A549 (cell line): ENCODE measurements around the gene EPHA1. TPM values are rescaled to one million over a fixed set of nuclear protein-coding genes. Genes with fewer than 3 reads are reported as not detected.

Source experiments
- ATAC-seq, 2 experiments: fragments of 200-7000 bp in 1 of 2; fragments of >200 bp in 1 of 2; cut with Nextera tagmentation in 1 of 2; cut with Tn5 transposase in 1 of 2; 3 replicates each; pipeline versions ENCODE4 v1.8.0 to v1.9.1; 2018 to 2020; ENCODE audit warnings: mild to moderate bottlenecking in 1 of 2, moderate library complexity in 1 of 2
- CTCF ChIA-PET: fragments of 300-600 bp; sonication (Branson Sonifier 250); formaldehyde crosslinking; extraction: SDS; loops from one replicate; lab custom pipeline; 2021; ENCODE audit warnings: antibody characterized with exemption, inconsistent platforms; lab: Yijun Ruan, JAX
- POLR2A ChIA-PET: fragments of 350-600 bp; formaldehyde crosslinking; extraction: SDS; loops from one replicate; lab custom pipeline; 2021; ENCODE audit warnings: antibody characterized with exemption, inconsistent platforms; lab: Yijun Ruan, JAX
- DNase-seq, 2 experiments: peaks; one replicate each; pipeline versions ENCODE4 v3.0.0 to v3.0.0-alpha.2; 2011 to 2016; ENCODE audit warnings: low read depth in 1 of 2, low spot score in 1 of 2
- FAIRE-seq: peaks from 2 replicates; lab custom pipeline; 2011; peaks lifted over from hg19 to GRCh38; lab: Jason Lieb, UNC
- H3K27ac ChIP-seq, 2 experiments: fragments of >200 bp; sonication (Bioruptor Twin); formaldehyde crosslinking; 3 replicates each; pipeline ENCODE4 v1.5.1; 2016 to 2017
- H3K4me1 ChIP-seq: fragments of >200 bp; sonication (Bioruptor Twin); formaldehyde crosslinking; 3 replicates; pipeline ENCODE4 v1.6.1; 2016
- H3K4me2 ChIP-seq: fragments of >200 bp; sonication (Bioruptor Twin); formaldehyde crosslinking; 3 replicates; pipeline ENCODE4 v1.6.1; 2016
- H3K4me3 ChIP-seq: fragments of >200 bp; sonication (Bioruptor Twin); formaldehyde crosslinking; 3 replicates; pipeline ENCODE4 v1.5.1; 2016
- H3K9me3 ChIP-seq: fragments of >200 bp; sonication (Bioruptor Twin); formaldehyde crosslinking; 3 replicates; pipeline ENCODE4 v1.6.1; 2016
- CBX2 ChIP-seq: fragments of 200-600 bp; sonication (generic); IDR thresholded peaks from 2 replicates; pipeline ENCODE4 v1.6.1; 2016; ENCODE audit warnings: low read depth, mild to moderate bottlenecking, borderline replicate concordance
- CHD2 ChIP-seq: fragments of 150-350 bp; IDR thresholded peaks from 2 replicates; pipeline ENCODE4 v1.6.1; 2014; ENCODE audit warnings: low read length; ENCODE audit not compliant: partially characterized antibody
- FOSL2 ChIP-seq, 2 experiments: fragments of 450-650 bp in 1 of 2; fragments of >200 bp in 1 of 2; sonication (Bioruptor Twin) in 1 of 2; formaldehyde crosslinking; IDR thresholded peaks; 2 replicates each; pipeline versions ENCODE4 v1.5.0 to v1.6.1; 2016 to 2020; ENCODE audit warnings: mild to moderate bottlenecking in 1 of 2, moderate library complexity in 1 of 2
- HMGXB4 ChIP-seq: fragments of 250-450 bp; sonication (Bioruptor Pico); IDR thresholded peaks from 2 replicates; pipeline ENCODE4 v1.5.0; 2021; ENCODE audit warnings: mild to moderate bottlenecking, moderate library complexity, borderline replicate concordance
- HOXB13 ChIP-seq: fragments of 250-450 bp; sonication (Bioruptor Pico); IDR thresholded peaks from 2 replicates; pipeline ENCODE4 v1.5.0; 2020; ENCODE audit warnings: low read depth, mild to moderate bottlenecking, moderate library complexity
- HOXB5 ChIP-seq: fragments of 250-450 bp; sonication (Bioruptor Pico); IDR thresholded peaks from 2 replicates; pipeline ENCODE4 v1.5.0; 2020; ENCODE audit warnings: mild to moderate bottlenecking, moderate library complexity
- JUN ChIP-seq, 2 experiments: fragments of >200 bp; sonication (Bioruptor Twin); formaldehyde crosslinking; IDR thresholded peaks; 2 replicates in 1 of 2; 3 replicates in 1 of 2; pipeline ENCODE4 v1.6.1; 2016 to 2017
- MAX ChIP-seq: IDR thresholded peaks from 2 replicates; pipeline ENCODE4 v1.6.1; 2012
- MYC ChIP-seq: IDR thresholded peaks from 2 replicates; pipeline ENCODE4 v1.6.1; 2012; ENCODE audit warnings: mild to moderate bottlenecking, inconsistent platforms, low read length, improper control_type of control experiment, borderline replicate concordance
- NFE2L2 ChIP-seq: fragments of 150-350 bp; conservative IDR thresholded peaks from 2 replicates; pipeline ENCODE4 v1.6.1; 2014; ENCODE audit warnings: low read length
- PHF8 ChIP-seq: fragments of 200-600 bp; sonication (generic); IDR thresholded peaks from 2 replicates; pipeline ENCODE4 v1.6.1; 2016; ENCODE audit warnings: low read depth, mild to moderate bottlenecking, antibody characterized with exemption, moderate library complexity, borderline replicate concordance
- RARB ChIP-seq: fragments of 250-450 bp; sonication (Bioruptor Pico); IDR thresholded peaks from 2 replicates; pipeline ENCODE4 v1.8.0; 2021; ENCODE audit warnings: mild to moderate bottlenecking, moderate library complexity
- RFX5 ChIP-seq: fragments of 450-650 bp; IDR thresholded peaks from 2 replicates; pipeline ENCODE4 v1.7.1; 2014; ENCODE audit warnings: antibody characterized with exemption, mild to moderate bottlenecking, moderate library complexity
- SMC3 ChIP-seq: fragments of >200 bp; sonication (Bioruptor Twin); formaldehyde crosslinking; IDR thresholded peaks from 3 replicates; pipeline ENCODE4 v1.6.1; 2018; ENCODE audit warnings: inconsistent platforms
- SREBF2 ChIP-seq: fragments of 450-650 bp; IDR thresholded peaks from 2 replicates; pipeline ENCODE4 v1.6.1; 2014; ENCODE audit warnings: mild to moderate bottlenecking, moderate library complexity
- TP53 ChIP-seq: fragments of 250-450 bp; sonication (Bioruptor Pico); IDR thresholded peaks from 2 replicates; pipeline ENCODE4 v1.5.0; 2021; ENCODE audit warnings: mild to moderate bottlenecking, moderate library complexity
- USF2 ChIP-seq: fragments of 450-650 bp; IDR thresholded peaks from 2 replicates; pipeline ENCODE4 v1.6.1; 2014; ENCODE audit warnings: antibody characterized with exemption
- ZC3H11A ChIP-seq: fragments of 450-650 bp; IDR thresholded peaks from 2 replicates; pipeline ENCODE4 v1.6.1; 2014; ENCODE audit warnings: antibody characterized with exemption, mild to moderate bottlenecking
- ZFP36 ChIP-seq: fragments of 450-650 bp; IDR thresholded peaks from 2 replicates; pipeline ENCODE4 v1.6.1; 2014; ENCODE audit warnings: borderline replicate concordance; ENCODE audit not compliant: partially characterized antibody
- WGBS: methylation state at CpG from one replicate; pipeline ENCODE4 v1.1.6; 2017; ENCODE audit errors: missing lambda C conversion rate; 5-methylcytosine and 5-hydroxymethylcytosine counted together
- polyA plus RNA-seq, 4 experiments: library from polyadenylated mRNA; depleted of rRNA in 3 of 4; stranded (reverse); fragments of >200 nt; fragmentation: RNase III in 1 of 4; extraction: RNeasy Plus Mini Kit Qiagen cat#74134 plus additional on column Dnase treatment in 1 of 4; gene quantifications; 2 replicates in 3 of 4; 3 replicates in 1 of 4; pipeline ENCODE4 v1.2.3, GENCODE V29; 2011 to 2017
- TF ChIP-seq, protein P1 (sequence below): IDR thresholded peaks from 2 replicates; pipeline ENCODE4 v1.6.1; 2012; ENCODE audit warnings: low read depth, borderline replicate concordance

EPHA1 gene
- polyA plus RNA-seq, 2 of the 4 experiments (the other 2 are of a cell fraction): not detected

DNA sequence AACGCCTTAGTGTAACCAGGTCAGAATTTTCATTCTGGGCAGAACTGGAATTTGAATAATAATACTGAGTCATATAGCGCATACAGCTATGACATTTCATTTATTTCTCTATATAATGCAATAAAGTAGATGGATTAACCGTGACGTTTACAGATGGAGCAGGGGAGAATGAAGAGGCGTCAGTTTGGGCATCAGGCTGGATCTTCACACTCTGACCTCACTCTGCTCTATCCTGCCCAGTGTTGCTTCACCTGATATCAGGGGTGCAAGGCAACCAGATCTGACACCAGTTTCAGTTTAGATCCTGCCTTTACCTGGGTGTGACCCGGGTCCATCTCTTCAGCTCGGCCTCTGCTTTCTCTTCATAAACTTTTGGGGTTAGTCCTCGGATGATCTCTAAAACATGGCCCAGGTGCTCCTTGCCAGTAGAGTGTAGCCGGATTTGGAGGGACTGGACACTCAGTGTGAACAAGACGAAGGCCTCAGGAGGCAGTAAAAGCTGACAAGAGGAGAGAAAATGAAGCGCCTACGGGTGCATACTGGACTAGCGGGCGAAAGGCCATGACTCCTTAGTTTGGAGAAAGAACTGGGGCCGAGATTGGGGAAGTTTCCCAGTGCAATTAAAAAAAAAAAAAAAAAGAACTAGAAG is 28.9 kb downstream of the EPHA1 start:
- 0 out of 2 replicates have a peak, but pooled peaks have one; percentile 34 for TF ChIP-seq MAX
- no peak for TF ChIP-seq TP53 (CRISPR knock-in tag)
- TF ChIP-seq, protein P1, sequence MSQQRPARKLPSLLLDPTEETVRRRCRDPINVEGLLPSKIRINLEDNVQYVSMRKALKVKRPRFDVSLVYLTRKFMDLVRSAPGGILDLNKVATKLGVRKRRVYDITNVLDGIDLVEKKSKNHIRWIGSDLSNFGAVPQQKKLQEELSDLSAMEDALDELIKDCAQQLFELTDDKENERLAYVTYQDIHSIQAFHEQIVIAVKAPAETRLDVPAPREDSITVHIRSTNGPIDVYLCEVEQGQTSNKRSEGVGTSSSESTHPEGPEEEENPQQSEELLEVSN: peak; percentile 87
- TF ChIP-seq MYC: no peak
- no peak for TF ChIP-seq ZC3H11A
- peak overlapping the region; percentile 99 to 100 for H3K27ac ChIP-seq
- peaks cover 42% of the 10 kb centered on the region for H3K4me1 ChIP-seq
- no peak for FAIRE-seq
- peak in 1 of 2 experiments; percentile 46 for DNase-seq
- ChIA-PET CTCF (interaction anchor here (0.7 to 3.0 kb wide), 43 partner anchors 9 to 1001 kb away, joined by 3 to 30 read pairs (median 4); partner anchors contain the start of genes EPHA1, FAM131B and GSTK1), POLR2A (interaction anchor here (0.6 to 1.4 kb wide), 7 partner anchors 8 to 139 kb away, joined by 3 to 11 read pairs (median 5); no protein-coding TSS in a partner anchor)
- H3K9me3 ChIP-seq: no peaks in the 10 kb centered on the region
- H3K4me3 ChIP-seq: peak overlapping the region; percentile 100
- 28% methylated on average over 15 of the region's 15 CpGs for WGBS
- ATAC-seq: peak in 1 of 2 experiments; percentile 41; a peak in 3 of 6 replicates
- H3K4me2 ChIP-seq: peak overlapping the region; percentile 83

DNA sequence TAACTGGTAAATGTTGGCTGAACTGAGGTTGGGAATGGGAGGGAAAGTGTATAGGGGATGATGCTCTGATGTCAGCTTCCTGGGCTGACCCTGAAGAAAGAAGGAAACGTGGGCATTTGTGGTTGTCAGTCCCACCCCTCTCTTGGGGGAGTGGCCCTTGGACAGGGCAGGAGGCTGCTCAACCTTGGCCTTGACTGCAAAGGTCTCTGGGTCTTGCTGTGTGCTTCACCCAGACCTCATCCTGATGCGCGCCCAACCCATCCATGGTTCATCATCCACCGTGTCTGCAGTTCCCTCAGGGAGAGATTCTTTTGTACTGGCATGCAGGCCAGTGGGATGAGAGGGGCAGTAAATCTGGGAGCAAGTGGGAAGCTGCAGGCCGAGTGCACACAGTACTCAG is 32.3 kb downstream of the EPHA1 start:
- H3K9me3 ChIP-seq: no peaks in the 10 kb centered on the region
- WGBS: 69% methylated on average over 5 of the region's 5 CpGs
- H3K4me1 ChIP-seq: peaks cover 21% of the 10 kb centered on the region
- no peak overlapping the region for H3K4me2 ChIP-seq
- no peak for TF ChIP-seq RFX5
- TF ChIP-seq ZFP36: no peak
- no peak for TF ChIP-seq RARB (CRISPR knock-in tag)
- TF ChIP-seq HOXB13 (CRISPR knock-in tag): no peak
- no peak for TF ChIP-seq CHD2
- no peak for TF ChIP-seq FOSL2 (IDR thresholded peaks at IDR 0.05)
- TF ChIP-seq FOSL2 (CRISPR knock-in tag; IDR thresholded peaks at IDR 0.05): no peak
- no peak for TF ChIP-seq PHF8
- TF ChIP-seq JUN (IDR thresholded peaks at IDR 0.05): no peak
- no peak for TF ChIP-seq ZC3H11A
- TF ChIP-seq HOXB5 (CRISPR knock-in tag): no peak
- no peak for TF ChIP-seq USF2
- no peak for TF ChIP-seq HMGXB4 (CRISPR knock-in tag)
- no peak for TF ChIP-seq CBX2
- TF ChIP-seq TP53 (CRISPR knock-in tag): no peak
- TF ChIP-seq SREBF2: no peak
- TF ChIP-seq SMC3: no peak
- no peak for TF ChIP-seq NFE2L2
- ATAC-seq (no peak), FAIRE-seq (no peak), DNase-seq (no peak)
- no peak overlapping the region for H3K27ac ChIP-seq
- CTCF ChIA-PET: interaction anchor here (1.7 to 2.7 kb wide), 2 partner anchors 40 to 136 kb away, joined by 6 to 8 read pairs; no protein-coding TSS in a partner anchor
- no peak overlapping the region for H3K4me3 ChIP-seq
- POLR2A ChIA-PET: no interaction called here
